Aorta (tissue), 5 donors: Measurements from ENCODE around the gene EVL. TPM values are rescaled to one million over a fixed set of nuclear protein-coding genes. Genes with fewer than 3 reads are reported as not detected.
"Not testable (repeated sequence)": the region's sequence is repeated elsewhere in the genome, so short reads cannot be mapped to it uniquely, and the experiment has no call there.

Source experiments
- ATAC-seq: fragments of 200-7000 bp; cut with Tn5 transposase; one replicate; pipeline ENCODE4 v1.9.1; 2022; ENCODE audit warnings: moderate library complexity; ENCODE audit not compliant: low FRiP score
- DNase-seq, 2 donors: peaks; one replicate each; pipeline ENCODE4 v3.0.0-alpha.2; 2020
- H3K27ac ChIP-seq, 2 donors: one replicate each; pipeline ENCODE4 v1.5.1; 2013; ENCODE audit warnings: low read length in 2 of 2, mild to moderate bottlenecking in 2 of 2, moderate library complexity in 2 of 2, control low read depth in 1 of 2, inconsistent platforms in 1 of 2, low read depth in 1 of 2
- H3K27me3 ChIP-seq, 2 donors: one replicate each; pipeline ENCODE4 v1.6.1; 2013; ENCODE audit warnings: control low read depth in 1 of 2, low read length in 1 of 2, mild to moderate bottlenecking in 1 of 2, moderate library complexity in 1 of 2; ENCODE audit not compliant: insufficient read depth in 2 of 2, control insufficient read depth in 1 of 2
- H3K36me3 ChIP-seq, 2 donors: one replicate each; pipeline ENCODE4 v1.6.1; 2013; ENCODE audit warnings: control low read depth in 1 of 2, low read length in 1 of 2, mild to moderate bottlenecking in 1 of 2; ENCODE audit not compliant: insufficient read depth in 2 of 2, control insufficient read depth in 1 of 2
- H3K4me1 ChIP-seq, 2 donors: one replicate each; pipeline ENCODE4 v1.6.1; 2013; ENCODE audit warnings: low read length in 2 of 2, control low read depth in 1 of 2, mild to moderate bottlenecking in 1 of 2, moderate library complexity in 1 of 2; ENCODE audit not compliant: insufficient read depth in 2 of 2, control insufficient read depth in 1 of 2
- H3K4me3 ChIP-seq, 2 donors: one replicate each; pipeline ENCODE4 v1.5.1; 2013; ENCODE audit warnings: low read length in 2 of 2, control low read depth in 1 of 2, mild to moderate bottlenecking in 1 of 2
- H3K9me3 ChIP-seq: one replicate; pipeline ENCODE4 v1.6.1; 2013; ENCODE audit warnings: mild to moderate bottlenecking, low read length; ENCODE audit not compliant: control insufficient read depth
- WGBS, 2 donors: extraction: QIAGEN DNeasy Blood & Tissue Kit; methylation state at CpG; one replicate each; pipeline ENCODE4 v1.1.7; 2013; 5-methylcytosine and 5-hydroxymethylcytosine counted together
- intact Hi-C, 2 donors: fragments of 100-400 bp; cut with DNase I; formaldehyde crosslinking; loops; one replicate each; pipeline versions ENCODE4 v1.14.2 to v1.15.0; 2022
- polyA plus RNA-seq, 2 donors: library from polyadenylated mRNA; stranded (reverse); fragments of 200-250 nt; gene quantifications; one replicate each; pipeline ENCODE4 v1.2.3, GENCODE V29; 2013
- total RNA-seq, 2 donors: library from RNA; stranded (reverse); fragmentation: NEBNext Ultra II Directional; extraction: Animal tissue kit (Norgen Biotek cat#: 25700); gene quantifications; one replicate each; pipeline ENCODE4 v1.2.1, GENCODE V29; 2021
- donor health status: healthy with polysubstance abuse.
- donor health status: Bipolar disorder and iron deficiency.
- donor health status: DM: no; HTN: no; CAD: no.
- donor health status: DM: no; HTN: no; CAD: no.
- donor health status: DM: yes; HTN: yes; CAD: no.

The EVL gene
- total and polyA plus RNA-seq, 4 donors: 21.3 to 133 (median 55.7) TPM

GRCh38 chr14:100027771-100028490 is 37.3 kb upstream of the EVL start:
- no peaks in the 10 kb centered on the region for H3K9me3 ChIP-seq
- no peak for ATAC-seq
- 95 to 96% methylated on average over 4 of the region's 4 CpGs for WGBS, 2 donors
- H3K27ac ChIP-seq: no peak overlapping the region
- no peaks in the 10 kb centered on the region for H3K27me3 ChIP-seq
- H3K4me1 ChIP-seq: peaks cover 0 to 4% of the 10 kb centered on the region in 2 donors
- H3K36me3 ChIP-seq: no peaks in the 10 kb centered on the region
- no peak for DNase-seq
- H3K4me3 ChIP-seq: no peak overlapping the region
- intact Hi-C loops: no loop called here

GRCh38 chr14:100028990-100029677 is 36.1 kb upstream of the EVL start:
- H3K27ac ChIP-seq: no peak overlapping the region
- no peak overlapping the region for H3K4me3 ChIP-seq
- DNase-seq: no peak
- intact Hi-C loops: no loop called here
- no peaks in the 10 kb centered on the region for H3K9me3 ChIP-seq
- H3K27me3 ChIP-seq: no peaks in the 10 kb centered on the region
- H3K4me1 ChIP-seq: peaks cover 0 to 4% of the 10 kb centered on the region in 2 donors
- no peak for ATAC-seq
- H3K36me3 ChIP-seq: no peaks in the 10 kb centered on the region
- 69 to 70% methylated on average over 3 of the region's 3 CpGs for WGBS, 2 donors

GRCh38 chr14:100030006-100030405 is 35.2 kb upstream of the EVL start:
- H3K27me3 ChIP-seq, H3K36me3 ChIP-seq, H3K27ac ChIP-seq, DNase-seq, H3K9me3 ChIP-seq, H3K4me1 ChIP-seq, H3K4me3 ChIP-seq, intact Hi-C loops, ATAC-seq: not testable (repeated sequence)
- WGBS, 2 donors: 95% methylated on average over 13 of the region's 13 CpGs

- no peaks in the 10 kb centered on the region for H3K9me3 ChIP-seq
- H3K36me3 ChIP-seq: no peaks in the 10 kb centered on the region
- no peak overlapping the region for H3K4me3 ChIP-seq
- intact Hi-C loops: no loop called here
- DNase-seq (no peak), ATAC-seq (no peak)
- WGBS, 2 donors: 79 to 80% methylated on average over 7 of the region's 7 CpGs
- peak overlapping the region in 1 of 2 donors; percentile 12 for H3K27ac ChIP-seq
- H3K4me1 ChIP-seq: no peaks in the 10 kb centered on the region
- H3K27me3 ChIP-seq: no peaks in the 10 kb centered on the region
Observed at GRCh38 chr14:100030452-100031153, 34.6 kb upstream of the EVL start.

- H3K27ac ChIP-seq: peak overlapping the region in 1 of 2 donors; percentile 23
- ATAC-seq (peak; percentile 70), DNase-seq (peak in 1 of 2 donors; percentile 59)
- no peaks in the 10 kb centered on the region for H3K36me3 ChIP-seq
- no peak overlapping the region for H3K4me3 ChIP-seq
- intact Hi-C loops: no loop called here
- H3K4me1 ChIP-seq: no peaks in the 10 kb centered on the region
- H3K9me3 ChIP-seq: no peaks in the 10 kb centered on the region
- H3K27me3 ChIP-seq: no peaks in the 10 kb centered on the region
- 35 to 42% methylated on average over 7 of the region's 7 CpGs for WGBS, 2 donors
Observed at GRCh38 chr14:100031506-100032281, 33.5 kb upstream of the EVL start.

GRCh38 chr14:100032738-100033137 is 32.5 kb upstream of the EVL start:
- no peaks in the 10 kb centered on the region for H3K9me3 ChIP-seq
- no peak overlapping the region for H3K27ac ChIP-seq
- no peaks in the 10 kb centered on the region for H3K4me1 ChIP-seq
- H3K27me3 ChIP-seq: no peaks in the 10 kb centered on the region
- no peak for ATAC-seq
- no peak for DNase-seq
- WGBS, 2 donors: 90 to 96% methylated on average over 1 of the region's 1 CpG
- H3K4me3 ChIP-seq: no peak overlapping the region
- no peaks in the 10 kb centered on the region for H3K36me3 ChIP-seq
- intact Hi-C loops: no loop called here

GRCh38 chr14:100033347-100034075 is 31.7 kb upstream of the EVL start:
- intact Hi-C loops: no loop called here
- H3K4me1 ChIP-seq: no peaks in the 10 kb centered on the region
- H3K27me3 ChIP-seq: no peaks in the 10 kb centered on the region
- H3K9me3 ChIP-seq: no peaks in the 10 kb centered on the region
- ATAC-seq (no peak), DNase-seq (no peak)
- H3K4me3 ChIP-seq: no peak overlapping the region
- no peaks in the 10 kb centered on the region for H3K36me3 ChIP-seq
- no peak overlapping the region for H3K27ac ChIP-seq
- WGBS, 2 donors: 87 to 91% methylated on average over 5 of the region's 5 CpGs

GRCh38 chr14:100034468-100034867 is 30.8 kb upstream of the EVL start:
- intact Hi-C loops: no loop called here
- H3K27me3 ChIP-seq: no peaks in the 10 kb centered on the region
- WGBS, 2 donors: 87 to 88% methylated on average over 4 of the region's 4 CpGs
- no peak overlapping the region for H3K27ac ChIP-seq
- H3K9me3 ChIP-seq: no peaks in the 10 kb centered on the region
- H3K4me3 ChIP-seq: no peak overlapping the region
- H3K36me3 ChIP-seq: no peaks in the 10 kb centered on the region
- ATAC-seq: no peak
- H3K4me1 ChIP-seq: no peaks in the 10 kb centered on the region
- no peak for DNase-seq
